D721Med (cell line): ENCODE results near the gene ITIH5.

Source experiments
- DNase-seq: peaks from one replicate; pipeline ENCODE4 v3.0.0; 2011; ENCODE audit warnings: low spot score; ENCODE audit not compliant: insufficient read length
- FAIRE-seq: peaks from 2 replicates; lab custom pipeline; 2011; peaks lifted over from hg19 to GRCh38; lab: Jason Lieb, UNC
- TF ChIP-seq, protein P1 (sequence below): IDR thresholded peaks from 2 replicates; pipeline ENCODE4 v1.5.1; 2012; ENCODE audit warnings: mild to moderate bottlenecking, control low read depth; ENCODE audit not compliant: insufficient read depth; ENCODE audit errors: missing control alignments

Gene ITIH5

DNA sequence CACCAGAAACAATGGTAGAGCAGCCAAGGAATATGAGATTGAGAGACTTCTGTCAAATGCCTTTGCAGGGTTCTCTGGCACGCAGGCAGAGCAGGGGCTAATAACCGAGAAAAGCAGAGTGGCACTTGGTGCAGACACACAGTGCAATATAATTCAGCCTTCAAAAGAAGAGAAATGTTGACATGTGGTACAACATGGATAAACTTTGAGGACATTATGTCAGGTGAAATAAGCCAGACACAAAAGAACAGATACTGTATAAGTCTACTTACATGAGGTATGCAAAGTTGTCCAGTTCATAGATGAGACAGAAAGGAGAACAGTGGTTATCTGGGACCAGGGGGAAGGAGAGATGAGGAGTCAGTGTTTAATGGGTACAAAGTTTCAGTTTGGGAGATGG lies 41.8 kb downstream of the ITIH5 start:
- FAIRE-seq, result no peak
- DNase-seq, result no peak
- TF ChIP-seq, protein P1, sequence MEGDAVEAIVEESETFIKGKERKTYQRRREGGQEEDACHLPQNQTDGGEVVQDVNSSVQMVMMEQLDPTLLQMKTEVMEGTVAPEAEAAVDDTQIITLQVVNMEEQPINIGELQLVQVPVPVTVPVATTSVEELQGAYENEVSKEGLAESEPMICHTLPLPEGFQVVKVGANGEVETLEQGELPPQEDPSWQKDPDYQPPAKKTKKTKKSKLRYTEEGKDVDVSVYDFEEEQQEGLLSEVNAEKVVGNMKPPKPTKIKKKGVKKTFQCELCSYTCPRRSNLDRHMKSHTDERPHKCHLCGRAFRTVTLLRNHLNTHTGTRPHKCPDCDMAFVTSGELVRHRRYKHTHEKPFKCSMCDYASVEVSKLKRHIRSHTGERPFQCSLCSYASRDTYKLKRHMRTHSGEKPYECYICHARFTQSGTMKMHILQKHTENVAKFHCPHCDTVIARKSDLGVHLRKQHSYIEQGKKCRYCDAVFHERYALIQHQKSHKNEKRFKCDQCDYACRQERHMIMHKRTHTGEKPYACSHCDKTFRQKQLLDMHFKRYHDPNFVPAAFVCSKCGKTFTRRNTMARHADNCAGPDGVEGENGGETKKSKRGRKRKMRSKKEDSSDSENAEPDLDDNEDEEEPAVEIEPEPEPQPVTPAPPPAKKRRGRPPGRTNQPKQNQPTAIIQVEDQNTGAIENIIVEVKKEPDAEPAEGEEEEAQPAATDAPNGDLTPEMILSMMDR, result no peak

DNA sequence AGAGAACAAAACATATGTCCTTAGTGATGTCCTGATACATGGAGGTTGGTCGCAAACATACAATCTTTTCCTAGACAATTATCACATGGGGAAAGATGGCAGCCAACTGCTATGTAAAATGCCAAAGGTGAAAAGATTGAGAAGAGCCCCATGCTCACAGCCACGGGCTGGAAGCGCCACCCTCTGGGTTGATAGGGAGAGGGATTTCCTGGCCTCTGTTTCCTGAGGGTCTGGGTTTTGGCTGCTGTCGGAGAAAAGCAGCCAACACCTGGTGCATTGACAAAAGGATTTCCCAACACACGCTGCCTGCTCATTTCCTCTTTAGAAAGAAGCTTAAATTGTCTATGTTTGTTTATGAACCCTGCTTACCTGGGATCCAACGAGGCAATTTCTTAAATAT lies 43.8 kb downstream of the ITIH5 start:
- TF ChIP-seq, protein P1, result peak; percentile 47
- FAIRE-seq, result no peak
- no peak for DNase-seq

DNA sequence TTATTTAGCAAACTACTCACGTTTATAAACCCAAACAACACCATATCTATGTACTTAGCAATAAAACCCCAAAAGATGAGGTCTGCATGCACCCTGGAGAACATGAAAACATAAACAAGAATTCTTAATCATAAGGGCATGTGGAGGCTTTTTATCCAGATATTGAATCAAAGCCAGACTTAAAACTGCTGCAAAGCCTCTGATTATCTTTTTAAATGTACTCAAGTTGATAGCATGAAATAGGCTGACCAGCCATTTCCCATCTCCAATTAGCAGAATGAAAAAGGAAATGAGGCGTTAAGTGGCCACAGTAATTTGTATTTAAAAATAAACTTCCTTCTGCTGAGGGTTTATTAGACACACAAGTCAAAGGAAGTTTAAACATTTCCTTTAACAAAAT lies 48.3 kb downstream of the ITIH5 start:
- FAIRE-seq, result no peak
- no peak for DNase-seq
- TF ChIP-seq, protein P1, result no peak

DNA sequence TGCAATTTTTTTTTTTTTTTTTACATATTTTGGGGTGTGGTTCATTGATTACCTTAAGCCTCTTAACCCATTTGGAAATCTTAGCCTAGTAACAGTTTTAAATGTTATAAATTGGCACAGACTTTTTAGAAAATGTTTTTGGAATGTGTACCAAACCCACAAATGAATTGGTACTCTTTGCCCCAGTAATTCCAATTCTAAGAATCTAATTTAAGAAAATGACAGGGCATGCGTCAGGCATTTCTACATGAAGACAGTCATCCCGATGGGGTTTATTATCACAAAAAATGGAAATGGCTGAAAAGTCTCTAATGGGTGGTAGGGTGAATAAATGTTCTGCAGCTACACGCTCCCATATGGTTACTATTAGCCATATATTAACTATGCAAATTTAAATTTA lies 54.9 kb downstream of the ITIH5 start:
- TF ChIP-seq, protein P1, result no peak
- DNase-seq (no peak), FAIRE-seq (no peak)

DNA sequence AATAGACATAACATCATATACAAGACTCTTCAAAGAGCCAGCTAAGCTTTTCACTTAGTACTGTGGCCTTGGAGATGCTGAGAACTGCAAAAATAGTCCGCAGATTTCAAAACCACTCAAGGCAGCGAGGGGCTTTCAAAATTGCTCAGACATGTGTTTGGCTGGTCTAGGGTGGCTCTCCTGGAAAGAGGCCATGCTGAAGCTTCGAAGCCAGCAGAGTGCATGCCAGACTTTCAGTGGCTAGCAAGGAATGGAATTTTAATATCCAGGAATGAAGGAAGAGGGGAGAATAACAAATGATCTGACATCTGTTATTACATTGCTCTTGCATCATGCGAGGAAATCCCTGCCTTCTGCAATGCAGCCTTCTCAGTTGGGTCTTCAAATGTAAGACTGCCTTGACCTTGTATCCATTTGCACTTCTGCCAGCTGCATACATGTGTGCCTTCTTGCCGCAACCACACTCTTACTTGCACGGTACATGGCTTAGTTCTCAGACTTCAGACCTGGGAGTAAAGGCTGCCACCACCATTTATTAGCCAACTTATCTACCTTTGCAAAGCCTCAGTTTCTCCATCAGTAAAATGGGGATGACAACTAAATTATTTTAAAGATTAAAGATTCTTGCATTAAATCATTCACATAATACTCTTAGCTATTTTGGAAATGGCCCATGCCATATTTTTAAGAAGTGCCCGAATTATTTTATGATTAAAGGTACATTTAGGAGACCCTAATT lies 55.9 kb downstream of the ITIH5 start:
- TF ChIP-seq, protein P1, result no peak

DNA sequence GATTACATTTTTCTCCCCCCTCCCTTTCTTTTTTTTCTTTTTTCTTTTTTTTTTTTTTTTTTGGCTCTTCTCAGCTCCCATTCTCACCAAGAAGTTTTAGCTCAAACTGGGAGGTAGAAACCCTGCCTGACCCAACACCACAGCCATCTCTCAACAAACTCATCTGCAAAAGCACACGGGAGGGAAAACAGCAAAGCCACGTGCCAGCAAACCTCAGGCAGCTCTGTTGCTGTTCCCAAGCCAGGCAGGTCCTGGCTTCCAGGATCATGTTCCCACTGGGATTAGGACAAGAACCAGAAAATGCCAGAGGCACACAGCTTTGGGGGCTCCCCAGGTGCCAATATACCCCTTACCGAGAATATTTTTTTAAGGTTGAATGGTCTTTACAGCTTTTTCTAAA lies 56.7 kb downstream of the ITIH5 start:
- FAIRE-seq (no peak), DNase-seq (no peak)
- TF ChIP-seq, protein P1, result no peak

More for the DNA sequence above, 55.9 kb downstream of the ITIH5 start:
- DNase-seq (no peak), FAIRE-seq (no peak)

DNA sequence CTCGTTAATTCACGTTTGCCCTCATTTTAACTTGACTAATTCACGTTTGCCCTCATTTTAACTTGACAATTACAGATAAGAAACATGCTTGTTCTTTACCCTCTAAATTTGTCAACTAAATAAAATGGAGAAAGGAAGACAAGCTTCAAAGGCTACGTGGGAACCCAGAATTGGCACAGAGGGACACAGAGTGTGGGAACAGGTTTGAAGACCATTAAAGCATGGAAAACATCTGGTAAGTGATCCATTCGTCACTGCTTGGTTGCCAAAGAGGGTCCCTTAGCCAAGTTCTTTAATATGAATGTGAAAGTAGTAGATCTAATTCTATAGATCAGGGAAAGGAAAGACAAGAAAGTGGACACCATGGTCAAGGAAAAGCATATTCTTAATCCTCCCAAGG lies 57.2 kb downstream of the ITIH5 start:
- no peak for FAIRE-seq

More for the DNA sequence above, 57.2 kb downstream of the ITIH5 start:
- no peak for DNase-seq
- TF ChIP-seq, protein P1, result no peak
